ENCODE results near the gene BEAN1.

DNA sequence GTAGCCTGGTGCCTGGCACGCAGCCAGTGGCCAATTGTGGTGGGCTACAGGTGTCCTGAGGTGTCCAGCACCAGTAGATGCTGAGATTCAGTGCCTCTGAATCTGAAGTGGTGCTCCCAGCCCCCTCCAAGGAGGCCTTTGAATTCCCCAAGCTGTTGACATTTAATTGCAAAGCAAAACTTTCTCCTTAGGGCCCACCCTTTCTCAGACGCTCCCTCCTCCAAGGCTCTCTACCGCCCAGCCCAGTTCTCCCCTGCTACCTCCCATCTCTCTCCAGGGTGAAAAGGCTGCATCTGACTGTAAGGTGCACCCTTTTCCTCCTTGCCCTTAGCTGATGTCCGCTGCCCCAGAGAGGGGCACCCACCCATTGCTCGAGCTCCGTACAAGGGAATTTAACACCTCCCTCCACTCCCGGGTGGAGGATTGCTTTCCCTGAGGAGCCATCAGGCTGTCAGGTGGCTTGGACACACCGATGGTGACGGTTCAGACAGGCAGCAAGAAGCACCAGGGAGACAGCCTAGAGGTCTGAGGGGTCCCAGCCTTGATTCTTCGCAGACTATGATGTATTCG lies 1.7 kb downstream of the BEAN1 start:
- TF ChIP-seq, protein P1, sequence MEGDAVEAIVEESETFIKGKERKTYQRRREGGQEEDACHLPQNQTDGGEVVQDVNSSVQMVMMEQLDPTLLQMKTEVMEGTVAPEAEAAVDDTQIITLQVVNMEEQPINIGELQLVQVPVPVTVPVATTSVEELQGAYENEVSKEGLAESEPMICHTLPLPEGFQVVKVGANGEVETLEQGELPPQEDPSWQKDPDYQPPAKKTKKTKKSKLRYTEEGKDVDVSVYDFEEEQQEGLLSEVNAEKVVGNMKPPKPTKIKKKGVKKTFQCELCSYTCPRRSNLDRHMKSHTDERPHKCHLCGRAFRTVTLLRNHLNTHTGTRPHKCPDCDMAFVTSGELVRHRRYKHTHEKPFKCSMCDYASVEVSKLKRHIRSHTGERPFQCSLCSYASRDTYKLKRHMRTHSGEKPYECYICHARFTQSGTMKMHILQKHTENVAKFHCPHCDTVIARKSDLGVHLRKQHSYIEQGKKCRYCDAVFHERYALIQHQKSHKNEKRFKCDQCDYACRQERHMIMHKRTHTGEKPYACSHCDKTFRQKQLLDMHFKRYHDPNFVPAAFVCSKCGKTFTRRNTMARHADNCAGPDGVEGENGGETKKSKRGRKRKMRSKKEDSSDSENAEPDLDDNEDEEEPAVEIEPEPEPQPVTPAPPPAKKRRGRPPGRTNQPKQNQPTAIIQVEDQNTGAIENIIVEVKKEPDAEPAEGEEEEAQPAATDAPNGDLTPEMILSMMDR (IDR thresholded peaks at IDR 0.05): no peak
- TF ChIP-seq SIN3A (IDR thresholded peaks at IDR 0.05; ENCODE audit: borderline replicate concordance, insufficient read depth, low read depth, low read length): no peak
- TF ChIP-seq POLR2AphosphoS5 (IDR thresholded peaks at IDR 0.05; ENCODE audit: low read depth, low read length): no peak
- TF ChIP-seq, protein P2, sequence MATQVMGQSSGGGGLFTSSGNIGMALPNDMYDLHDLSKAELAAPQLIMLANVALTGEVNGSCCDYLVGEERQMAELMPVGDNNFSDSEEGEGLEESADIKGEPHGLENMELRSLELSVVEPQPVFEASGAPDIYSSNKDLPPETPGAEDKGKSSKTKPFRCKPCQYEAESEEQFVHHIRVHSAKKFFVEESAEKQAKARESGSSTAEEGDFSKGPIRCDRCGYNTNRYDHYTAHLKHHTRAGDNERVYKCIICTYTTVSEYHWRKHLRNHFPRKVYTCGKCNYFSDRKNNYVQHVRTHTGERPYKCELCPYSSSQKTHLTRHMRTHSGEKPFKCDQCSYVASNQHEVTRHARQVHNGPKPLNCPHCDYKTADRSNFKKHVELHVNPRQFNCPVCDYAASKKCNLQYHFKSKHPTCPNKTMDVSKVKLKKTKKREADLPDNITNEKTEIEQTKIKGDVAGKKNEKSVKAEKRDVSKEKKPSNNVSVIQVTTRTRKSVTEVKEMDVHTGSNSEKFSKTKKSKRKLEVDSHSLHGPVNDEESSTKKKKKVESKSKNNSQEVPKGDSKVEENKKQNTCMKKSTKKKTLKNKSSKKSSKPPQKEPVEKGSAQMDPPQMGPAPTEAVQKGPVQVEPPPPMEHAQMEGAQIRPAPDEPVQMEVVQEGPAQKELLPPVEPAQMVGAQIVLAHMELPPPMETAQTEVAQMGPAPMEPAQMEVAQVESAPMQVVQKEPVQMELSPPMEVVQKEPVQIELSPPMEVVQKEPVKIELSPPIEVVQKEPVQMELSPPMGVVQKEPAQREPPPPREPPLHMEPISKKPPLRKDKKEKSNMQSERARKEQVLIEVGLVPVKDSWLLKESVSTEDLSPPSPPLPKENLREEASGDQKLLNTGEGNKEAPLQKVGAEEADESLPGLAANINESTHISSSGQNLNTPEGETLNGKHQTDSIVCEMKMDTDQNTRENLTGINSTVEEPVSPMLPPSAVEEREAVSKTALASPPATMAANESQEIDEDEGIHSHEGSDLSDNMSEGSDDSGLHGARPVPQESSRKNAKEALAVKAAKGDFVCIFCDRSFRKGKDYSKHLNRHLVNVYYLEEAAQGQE (IDR thresholded peaks at IDR 0.05; ENCODE audit: insufficient read depth in 1 of 2, low read depth in 2 of 2, low read length in 1 of 2): no peak

All from Panc1 (cell line).